H9 (cell line): ENCODE results near the gene CEP131. TPM values are rescaled to one million over a fixed set of nuclear protein-coding genes. Genes with fewer than 3 reads are reported as not detected.

Source experiments
- DNase-seq: peaks from one replicate; pipeline ENCODE4 v3.0.0-alpha.2; 2017
- H2AFZ ChIP-seq: one replicate; pipeline ENCODE4 v1.6.1; 2013; ENCODE audit warnings: mild to moderate bottlenecking, low read length, control low read depth, moderate library complexity
- H2AK5ac ChIP-seq: 2 replicates; pipeline ENCODE4 v1.6.1; 2013; ENCODE audit warnings: low read length, control low read depth, mixed read lengths; ENCODE audit not compliant: insufficient read length
- H2BK120ac ChIP-seq: one replicate; pipeline ENCODE4 v1.6.1; 2013; ENCODE audit warnings: low read depth, mild to moderate bottlenecking, low read length, control low read depth, inconsistent platforms; ENCODE audit not compliant: poor library complexity, severe bottlenecking
- H2BK12ac ChIP-seq: 2 replicates; pipeline ENCODE4 v1.6.1; 2013; ENCODE audit warnings: low read length, control low read depth, mixed read lengths, low read depth; ENCODE audit not compliant: insufficient read length
- H2BK15ac ChIP-seq: 2 replicates; pipeline ENCODE4 v1.6.1; 2013; ENCODE audit warnings: low read depth, low read length, control low read depth
- H2BK20ac ChIP-seq: one replicate; pipeline ENCODE4 v1.6.1; 2013; ENCODE audit warnings: low read depth, mild to moderate bottlenecking, low read length, control low read depth, inconsistent platforms; ENCODE audit not compliant: poor library complexity, severe bottlenecking
- H2BK5ac ChIP-seq: 2 replicates; pipeline ENCODE4 v1.6.1; 2013; ENCODE audit warnings: low read length, control low read depth, mixed read lengths; ENCODE audit not compliant: insufficient read length
- H3K14ac ChIP-seq: 2 replicates; pipeline ENCODE4 v1.6.1; 2013; ENCODE audit warnings: low read length, control low read depth; ENCODE audit not compliant: insufficient read depth
- H3K18ac ChIP-seq: 2 replicates; pipeline ENCODE4 v1.6.1; 2013; ENCODE audit warnings: low read depth, mild to moderate bottlenecking, mixed read lengths, low read length, control low read depth; ENCODE audit not compliant: insufficient read length
- H3K23ac ChIP-seq: 2 replicates; pipeline ENCODE4 v1.6.1; 2013; ENCODE audit warnings: low read length, control low read depth, mixed read lengths, low read depth; ENCODE audit not compliant: insufficient read length
- H3K23me2 ChIP-seq: 2 replicates; pipeline ENCODE4 v1.6.1; 2013; ENCODE audit warnings: low read depth, mild to moderate bottlenecking, mixed read lengths, low read length, control low read depth; ENCODE audit not compliant: insufficient read length, poor library complexity, severe bottlenecking
- H3K27ac ChIP-seq: 2 replicates; pipeline ENCODE4 v1.5.1; 2013; ENCODE audit warnings: low read length, control low read depth, mixed read lengths, low read depth; ENCODE audit not compliant: insufficient read length
- H3K27me3 ChIP-seq: 2 replicates; pipeline ENCODE4 v1.6.1; 2013; ENCODE audit warnings: low read length, control low read depth, inconsistent platforms; ENCODE audit not compliant: insufficient read depth
- H3K4ac ChIP-seq: 2 replicates; pipeline ENCODE4 v1.6.1; 2013; ENCODE audit warnings: low read depth, mild to moderate bottlenecking, control low read depth, inconsistent platforms, low read length, moderate library complexity
- H3K4me1 ChIP-seq: 2 replicates; pipeline ENCODE4 v1.6.1; 2013; ENCODE audit warnings: low read length, control low read depth, inconsistent platforms; ENCODE audit not compliant: insufficient read depth
- H3K4me2 ChIP-seq: 2 replicates; pipeline ENCODE4 v1.6.1; 2013; ENCODE audit warnings: low read length, control low read depth, mixed read lengths; ENCODE audit not compliant: insufficient read length, insufficient read depth
- H3K56ac ChIP-seq: 2 replicates; pipeline ENCODE4 v1.6.1; 2013; ENCODE audit warnings: low read depth, mild to moderate bottlenecking, mixed read lengths, low read length, control low read depth; ENCODE audit not compliant: insufficient read length
- H3K79me1 ChIP-seq: 2 replicates; pipeline ENCODE4 v1.6.1; 2013; ENCODE audit warnings: low read depth, mild to moderate bottlenecking, moderate library complexity, low read length, control low read depth, inconsistent platforms; ENCODE audit not compliant: insufficient read depth, poor library complexity, severe bottlenecking
- H3K79me2 ChIP-seq: 2 replicates; pipeline ENCODE4 v1.6.1; 2013; ENCODE audit warnings: low read length, control low read depth, inconsistent platforms; ENCODE audit not compliant: insufficient read depth
- H3K9ac ChIP-seq: 2 replicates; pipeline ENCODE4 v1.6.1; 2013; ENCODE audit warnings: low read length, control low read depth, mixed read lengths; ENCODE audit not compliant: insufficient read length; ENCODE audit errors: extremely low read depth
- H3K9me3 ChIP-seq: one replicate; pipeline ENCODE4 v1.6.1; 2013; ENCODE audit warnings: low read depth, low read length, inconsistent platforms; ENCODE audit not compliant: control insufficient read depth
- H3T11ph ChIP-seq: one replicate; pipeline ENCODE4 v1.6.1; 2013; ENCODE audit warnings: mild to moderate bottlenecking, low read length, control low read depth, inconsistent platforms
- H4K20me1 ChIP-seq: one replicate; pipeline ENCODE4 v1.6.1; 2013; ENCODE audit not compliant: control insufficient read depth, insufficient read length, insufficient read depth
- H4K5ac ChIP-seq: 2 replicates; pipeline ENCODE4 v1.6.1; 2013; ENCODE audit warnings: low read depth, mild to moderate bottlenecking, mixed read lengths, low read length, control low read depth; ENCODE audit not compliant: insufficient read length
- H4K8ac ChIP-seq: replicated peaks from 2 replicates; pipeline ENCODE4 v1.6.1; 2013; ENCODE audit warnings: low read length, control low read depth, mixed read lengths, low read depth; ENCODE audit not compliant: insufficient read length
- H4K91ac ChIP-seq: 2 replicates; pipeline ENCODE4 v1.6.1; 2013; ENCODE audit warnings: low read depth, mild to moderate bottlenecking, moderate library complexity, mixed read lengths, low read length, control low read depth; ENCODE audit not compliant: insufficient read length
- H3K27ac Mint-ChIP-seq, 3 experiments: 2 replicates in 2 of 3; 3 replicates in 1 of 3; pipeline ENCODE4 v1.8.0; 2020 to 2021; ENCODE audit warnings: mixed read lengths in 3 of 3, mild to moderate bottlenecking in 1 of 3, moderate library complexity in 1 of 3
- H3K27me3 Mint-ChIP-seq: 2 replicates; pipeline ENCODE4 v1.8.0; 2021; ENCODE audit warnings: low read depth, mild to moderate bottlenecking, moderate library complexity, mixed read lengths
- H3K36me3 Mint-ChIP-seq, 3 experiments: 2 replicates in 2 of 3; 3 replicates in 1 of 3; pipeline ENCODE4 v1.8.0; 2020 to 2021; ENCODE audit warnings: low read depth in 3 of 3, mixed read lengths in 3 of 3; ENCODE audit not compliant: insufficient read depth in 1 of 3
- H3K4me1 Mint-ChIP-seq, 2 experiments: 2 replicates each; pipeline ENCODE4 v1.8.0; 2020; ENCODE audit warnings: mixed read lengths in 2 of 2
- H3K4me3 Mint-ChIP-seq, 2 experiments: 2 replicates in 1 of 2; 3 replicates in 1 of 2; pipeline ENCODE4 v1.8.0; 2020 to 2021; ENCODE audit warnings: mild to moderate bottlenecking in 2 of 2, mixed read lengths in 2 of 2, moderate library complexity in 1 of 2
- H3K9me3 Mint-ChIP-seq, 2 experiments: 2 replicates in 1 of 2; 3 replicates in 1 of 2; pipeline ENCODE4 v1.8.0; 2020; ENCODE audit warnings: mild to moderate bottlenecking in 2 of 2, mixed read lengths in 2 of 2, moderate library complexity in 1 of 2
- CTCF ChIP-seq: fragments of 200-600 bp; sonication (generic); conservative IDR thresholded peaks from 3 replicates; pipeline ENCODE4 v1.8.0; 2021; ENCODE audit warnings: antibody characterized with exemption, mild to moderate bottlenecking
- WGBS: extraction: QIAGEN DNeasy Blood & Tissue Kit; methylation state at CpG from one replicate; pipeline ENCODE4 v1.1.7; 2013; ENCODE audit warnings: missing lambda C conversion rate, low lambda C conversion rate, mixed read lengths; ENCODE audit not compliant: insufficient read length; ENCODE audit errors: extremely low coverage; 5-methylcytosine and 5-hydroxymethylcytosine counted together
- total RNA-seq: library from RNA; stranded (reverse); gene quantifications from 2 replicates; pipeline ENCODE4 v1.2.1, GENCODE V29; 2021

The CEP131 gene
- total RNA-seq, 1 experiment from 2014 or later = 16.3 TPM

DNA sequence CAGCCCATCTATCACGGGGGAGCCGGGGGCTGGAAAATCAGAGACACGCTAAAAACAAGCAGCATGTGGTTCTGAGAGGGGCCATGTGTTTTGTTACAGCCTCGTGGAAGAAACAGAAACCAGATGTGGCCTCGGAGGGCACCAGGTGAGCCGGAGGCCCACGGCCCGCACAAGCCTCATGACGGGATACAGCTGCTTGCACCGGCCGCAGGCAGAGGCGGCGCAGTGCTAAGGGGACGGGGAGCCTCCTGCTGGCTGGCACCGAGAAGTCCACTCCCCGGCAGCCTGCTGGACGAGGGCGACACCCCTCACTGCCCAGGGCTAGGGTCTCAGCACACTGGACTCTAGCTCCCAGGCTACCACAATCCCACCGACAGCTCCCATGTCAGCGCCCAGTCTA lies 35.5 kb upstream of the CEP131 start:
- no CpG with 5 or more reads among the region's 20 CpGs for WGBS
- H2BK12ac ChIP-seq = no peak overlapping the region
- no peak overlapping the region for H3K27ac Mint-ChIP-seq
- H3K18ac ChIP-seq = no peak overlapping the region
- H3K79me2 ChIP-seq = no peaks in the 10 kb centered on the region
- H3K9ac ChIP-seq = no peak overlapping the region
- no peak overlapping the region for H3K56ac ChIP-seq
- no peak overlapping the region for H2BK15ac ChIP-seq
- H3K23me2 ChIP-seq = no peaks in the 10 kb centered on the region
- no peaks in the 10 kb centered on the region for H3K4me1 ChIP-seq
- no peak overlapping the region for H4K5ac ChIP-seq
- H4K91ac ChIP-seq = no peak overlapping the region
- H3K4me1 Mint-ChIP-seq = peaks cover 8 to 10% of the 10 kb centered on the region in 2 experiments; a peak in 3 of 4 replicates
- H3K36me3 Mint-ChIP-seq = peaks cover 6 to 14% (median 10%) of the 10 kb centered on the region in 3 experiments; a peak in 6 of 7 replicates
- H2AK5ac ChIP-seq = no peak overlapping the region
- H3K79me1 ChIP-seq = no peaks in the 10 kb centered on the region
- H3K4me2 ChIP-seq = no peak overlapping the region
- no peak overlapping the region for H2BK120ac ChIP-seq
- no peak overlapping the region for H3K27ac ChIP-seq
- no peak overlapping the region for H4K8ac ChIP-seq
- no peak overlapping the region for H2BK20ac ChIP-seq
- no peaks in the 10 kb centered on the region for H3K27me3 Mint-ChIP-seq
- no peak overlapping the region for H3K14ac ChIP-seq
- no peak overlapping the region for H3T11ph ChIP-seq
- no peak overlapping the region for H2AFZ ChIP-seq
- H3K9me3 Mint-ChIP-seq = no peaks in the 10 kb centered on the region; a peak in 1 of 5 replicates
- no peak overlapping the region for H2BK5ac ChIP-seq
- peak; percentile 42 for TF ChIP-seq CTCF
- DNase-seq = peak; percentile 73
- no peak overlapping the region for H3K23ac ChIP-seq
- no peak overlapping the region for H3K4me3 Mint-ChIP-seq
- no peaks in the 10 kb centered on the region for H4K20me1 ChIP-seq
- no peaks in the 10 kb centered on the region for H3K9me3 ChIP-seq
- no peak overlapping the region for H3K4ac ChIP-seq
- H3K27me3 ChIP-seq = no peaks in the 10 kb centered on the region
